ENCODE data around the gene LILRB3.
"Not testable (repeated sequence)": the region's sequence is repeated elsewhere in the genome, so short reads cannot be mapped to it uniquely, and the experiment has no call there.

The LILRB3 gene

DNA sequence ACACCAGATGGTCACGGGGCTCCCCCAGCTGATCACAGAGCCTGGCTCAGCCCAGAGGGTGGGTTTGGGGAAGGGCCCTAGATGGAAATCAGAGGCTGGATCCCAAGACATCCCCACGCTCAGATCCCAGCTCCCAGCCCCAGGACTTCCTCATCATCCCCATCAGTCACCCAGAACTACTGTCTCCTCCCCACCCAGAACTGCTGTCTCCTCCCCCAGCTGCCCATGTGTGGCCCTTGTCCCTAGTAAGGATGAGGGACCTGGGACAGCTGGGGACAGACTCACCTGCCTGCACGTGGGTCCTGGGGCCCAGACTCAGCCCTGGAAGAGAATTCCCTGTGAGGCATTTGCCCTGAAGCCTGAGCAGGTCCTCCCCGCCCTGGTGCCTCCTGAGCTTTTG lies 19.4 kb upstream of the LILRB3 start:
- DNase-seq (ENCODE audit: low spot score) = not testable (repeated sequence)

DNA sequence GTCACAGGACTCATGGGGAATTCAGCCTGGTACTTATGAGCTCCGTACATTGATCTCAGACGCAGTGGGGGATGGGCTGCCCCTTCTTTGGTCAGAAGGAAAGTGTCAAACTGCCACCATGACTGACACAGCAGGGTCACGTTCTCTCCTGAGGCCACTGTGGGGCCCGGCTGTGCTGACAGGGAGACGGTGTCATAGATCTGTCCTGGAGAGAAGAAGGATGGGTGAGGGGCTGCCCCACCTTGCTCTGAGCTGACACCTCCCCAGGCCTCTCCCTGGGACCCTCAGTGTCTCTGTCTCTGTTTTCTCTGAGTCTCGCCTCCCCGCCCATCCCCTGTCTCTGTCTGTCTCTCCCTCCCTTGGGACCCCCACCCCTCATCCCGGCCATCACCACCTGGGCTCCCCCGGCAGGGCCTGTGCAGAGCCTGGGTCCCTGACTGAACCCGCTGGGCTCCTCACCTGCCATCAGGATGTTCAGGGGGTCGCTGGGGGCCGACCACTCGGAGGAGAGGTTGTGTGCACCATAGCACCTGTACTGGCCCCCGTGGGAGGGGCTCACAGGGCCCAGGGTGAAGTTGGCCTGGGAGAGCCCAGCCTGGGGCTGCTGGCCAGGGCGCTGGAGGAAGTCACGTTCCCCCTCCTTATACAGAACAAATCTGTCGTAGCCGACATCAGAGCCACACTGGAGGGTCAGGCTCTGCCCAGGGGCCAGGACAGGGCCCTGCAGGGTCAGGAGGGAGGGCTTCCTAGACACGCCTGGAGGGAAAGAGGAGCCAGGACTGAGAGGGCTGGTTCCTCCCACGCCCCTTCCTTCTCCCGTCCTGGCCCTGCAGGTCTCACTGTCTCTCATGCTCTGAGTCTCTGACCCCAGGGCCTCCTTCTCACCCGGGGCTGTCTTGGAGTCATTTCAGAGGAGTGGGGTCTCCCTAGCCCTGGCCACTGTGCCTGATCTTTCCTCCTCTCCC lies 17.8 kb upstream of the LILRB3 start:
- not testable (repeated sequence) for DNase-seq (ENCODE audit: low spot score)

DNA sequence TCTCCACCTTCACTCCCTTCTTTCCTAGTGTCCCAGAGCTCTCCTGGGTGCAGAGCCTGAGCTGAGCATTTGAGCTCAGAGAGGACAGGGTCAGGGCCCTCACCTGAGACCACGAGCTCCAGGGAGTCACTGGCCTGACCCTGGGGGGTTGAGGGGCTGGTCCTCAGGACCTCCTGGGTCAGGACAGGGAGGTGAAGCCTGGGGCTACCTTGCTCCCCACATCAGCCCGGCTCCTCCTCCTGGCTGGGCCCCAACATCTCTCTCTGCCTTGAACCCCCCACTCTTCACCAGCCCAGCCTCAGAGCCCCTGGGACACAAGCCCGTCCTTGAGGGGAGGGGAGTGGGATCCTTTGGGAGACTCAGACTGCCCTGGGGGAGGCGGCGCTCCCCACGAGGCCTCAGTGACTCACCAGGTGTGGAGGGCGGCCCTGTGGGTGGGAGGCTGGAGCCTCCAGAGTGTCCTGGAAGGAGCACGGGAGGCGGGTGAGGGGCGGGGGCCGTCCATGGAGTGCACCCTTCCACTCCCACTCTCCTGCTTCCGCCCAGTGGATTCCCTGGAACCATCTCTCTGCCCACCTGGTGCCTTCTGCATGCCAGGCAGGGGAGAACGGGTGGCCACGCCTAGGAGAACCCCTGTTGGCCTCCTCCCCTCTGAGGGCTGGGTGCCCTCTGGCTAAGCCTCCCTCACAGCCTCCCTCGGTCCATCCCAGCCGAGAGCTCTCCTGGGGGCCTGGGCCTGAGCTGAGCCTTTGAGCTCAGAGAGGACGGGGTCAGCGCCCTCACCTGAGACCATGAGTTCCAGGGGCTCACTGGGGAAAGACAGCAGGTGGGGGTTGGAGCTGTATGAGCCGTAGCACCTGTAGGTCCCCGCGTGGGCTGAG lies 16.9 kb upstream of the LILRB3 start:
- not testable (repeated sequence) for DNase-seq (ENCODE audit: low spot score)

DNA sequence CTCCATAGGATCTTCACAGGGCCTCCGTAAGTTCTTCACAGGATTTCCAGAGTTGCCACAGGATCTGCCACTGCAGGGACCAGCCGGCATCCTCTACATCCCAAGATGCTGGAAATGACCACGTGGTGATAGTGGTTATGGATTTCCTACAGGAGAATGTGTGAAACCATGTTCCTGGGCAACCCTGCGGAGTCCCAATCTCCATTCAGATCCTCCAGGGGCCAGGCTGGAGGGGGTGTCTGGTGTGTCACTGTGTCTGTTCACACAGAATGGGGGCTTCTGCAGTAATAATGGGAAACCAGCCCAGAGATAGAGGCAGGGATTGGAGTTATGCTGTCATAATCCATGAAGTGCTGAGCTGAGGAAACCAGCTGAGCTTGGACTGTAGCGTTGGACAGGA lies 11.1 kb upstream of the LILRB3 start:
- DNase-seq (ENCODE audit: low spot score) = no peak

DNA sequence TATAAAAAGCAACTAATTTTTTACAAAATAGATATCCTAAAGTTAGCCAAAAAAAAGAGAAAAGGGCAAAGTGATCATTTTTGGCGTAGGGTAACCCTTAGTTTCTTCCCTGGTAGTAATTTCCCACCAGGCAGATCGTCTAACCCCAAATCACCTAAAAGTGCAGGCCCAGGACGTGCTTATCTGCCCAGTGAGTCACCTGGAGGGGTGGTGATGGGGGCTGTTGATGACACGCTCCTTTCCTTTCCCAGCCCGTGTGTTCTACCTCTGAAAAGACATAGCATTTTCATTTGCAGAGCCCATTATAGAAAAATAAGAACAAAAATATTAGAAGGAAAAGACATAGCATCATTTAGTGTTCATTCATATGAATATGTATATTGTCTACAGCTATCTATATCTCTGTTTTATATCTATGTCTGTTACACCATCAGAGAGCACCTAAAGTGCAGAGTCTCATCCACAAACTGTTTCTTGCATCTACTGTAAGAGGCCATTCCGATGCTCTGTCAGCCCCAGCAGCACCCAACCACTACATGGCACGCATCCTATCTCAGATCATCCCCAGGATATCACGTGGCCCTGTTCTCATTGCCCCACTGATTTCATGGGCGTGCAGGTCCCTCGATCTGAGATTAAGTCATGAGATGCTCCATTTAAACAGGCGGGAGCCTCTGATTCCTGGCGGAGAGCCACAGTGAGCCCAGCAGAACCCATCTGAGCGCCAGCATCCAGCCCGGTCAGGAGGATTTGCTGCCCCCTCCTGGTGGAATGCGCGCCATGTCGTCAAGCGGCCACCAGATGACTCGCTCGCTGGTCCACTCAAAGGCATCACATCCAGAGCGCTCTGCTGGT lies 8.5 kb upstream of the LILRB3 start:
- DNase-seq (ENCODE audit: low spot score) = peak; percentile 84

DNA sequence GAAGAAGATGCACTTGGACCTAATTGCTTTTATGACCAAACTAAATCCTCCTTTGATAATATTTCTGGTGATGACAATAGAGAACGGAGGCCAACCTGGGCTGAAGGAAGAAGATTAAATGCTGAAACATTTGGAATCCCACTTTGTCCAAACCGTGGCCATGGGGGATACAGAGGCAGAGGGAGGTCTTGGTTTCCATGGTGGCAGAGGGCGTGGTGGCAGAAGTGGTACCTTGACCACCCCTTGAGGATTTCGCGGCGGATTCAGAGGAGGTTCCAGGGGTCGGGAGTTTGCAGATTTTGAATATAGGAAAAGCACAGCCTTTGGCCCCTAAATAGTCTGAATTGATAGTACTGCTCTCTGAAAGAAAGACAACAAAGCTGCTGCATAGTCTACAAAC lies 7.2 kb upstream of the LILRB3 start:
- DNase-seq (ENCODE audit: low spot score) = no peak

DNA sequence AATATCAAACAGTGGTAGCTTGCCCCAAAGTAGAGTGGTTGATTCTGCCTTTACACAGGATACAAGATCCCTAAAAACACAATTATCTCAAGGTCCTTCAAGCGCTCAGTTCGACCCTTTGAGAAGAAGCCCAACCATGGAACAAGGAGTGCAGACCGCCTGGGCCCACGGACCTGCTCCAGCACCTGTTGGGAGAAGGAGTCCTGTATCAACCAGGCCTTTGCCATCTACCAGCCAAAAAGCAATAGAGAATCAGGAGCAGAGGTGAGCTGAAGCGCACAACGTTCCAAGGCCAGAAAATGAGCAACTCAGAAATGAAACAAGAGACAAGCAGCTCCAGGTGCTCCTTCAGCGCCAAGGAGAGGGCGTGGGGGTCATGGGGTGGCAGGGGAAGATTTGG lies 6.3 kb upstream of the LILRB3 start:
- DNase-seq (ENCODE audit: low spot score) = no peak

DNA sequence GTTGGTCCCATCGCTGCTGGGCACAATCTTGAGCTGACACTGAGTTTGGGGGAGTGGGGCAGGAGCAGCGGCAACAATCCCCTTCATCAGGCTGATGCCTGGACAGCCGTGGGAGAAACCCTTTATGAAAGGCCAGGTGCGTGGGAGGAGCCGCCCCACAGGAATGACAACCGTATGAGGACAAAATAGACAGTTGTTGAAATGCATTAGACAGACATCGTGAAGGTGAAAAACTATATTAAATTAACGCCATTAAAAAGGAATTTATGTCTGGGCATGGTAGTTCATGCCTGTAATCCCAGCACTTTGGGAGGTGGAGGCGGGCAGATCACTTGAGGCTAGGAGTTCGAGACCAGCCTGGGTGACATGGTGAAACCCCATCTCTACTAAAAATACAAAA lies 1.8 kb upstream of the LILRB3 start:
- DNase-seq (ENCODE audit: low spot score) = not testable (repeated sequence)

DNA sequence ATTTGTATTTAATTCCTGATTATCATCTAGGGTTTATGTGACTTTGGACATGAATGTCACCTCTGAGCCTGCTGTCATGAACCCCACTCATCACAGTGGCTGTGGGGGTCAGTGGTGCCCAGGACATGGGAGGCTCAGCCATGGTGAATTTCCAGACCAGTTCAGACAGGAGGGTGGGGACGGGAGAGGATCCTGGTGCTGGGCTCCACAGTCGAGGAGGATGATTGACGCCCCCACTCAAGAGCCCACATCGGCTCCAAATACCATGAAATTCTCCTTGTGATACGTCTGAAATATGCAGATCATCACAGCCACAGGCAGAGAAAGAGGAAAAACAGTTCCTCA lies 1.1 kb upstream of the LILRB3 start:
- DNase-seq (ENCODE audit: low spot score) = not testable (repeated sequence)

DNA sequence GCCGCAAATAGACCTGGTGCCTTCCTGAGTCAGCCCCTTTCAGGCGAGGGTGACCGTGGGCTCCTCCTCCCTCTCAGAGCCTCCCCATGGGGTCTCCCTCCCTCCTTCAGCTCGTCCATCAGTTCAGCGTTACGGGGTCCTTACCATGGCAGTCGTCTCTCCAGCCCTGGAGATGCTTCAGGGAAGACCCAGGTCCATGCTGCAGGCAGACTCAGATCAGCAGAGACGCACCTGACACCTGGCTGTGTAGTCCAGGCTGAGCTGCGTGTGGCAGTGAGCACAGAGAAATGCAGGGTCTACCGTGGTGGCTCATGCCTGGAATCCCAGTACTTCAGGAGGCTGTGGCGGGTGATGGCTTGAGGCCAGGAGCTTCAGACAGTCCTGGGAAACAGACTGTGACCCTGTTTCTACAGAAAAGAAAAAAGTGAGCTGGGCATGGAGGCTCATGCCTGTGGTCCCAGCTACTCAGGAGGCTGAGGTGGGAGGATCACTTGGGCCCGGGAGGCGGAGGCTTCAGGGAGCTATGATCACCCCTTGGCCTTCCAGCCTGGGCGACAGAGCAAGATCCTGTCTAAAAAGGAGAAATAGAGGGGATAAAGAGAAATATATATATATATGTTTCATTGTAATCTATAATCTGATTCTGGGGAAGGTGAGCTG lies 600 bp upstream of the LILRB3 start:
- not testable (repeated sequence) for DNase-seq (ENCODE audit: low spot score)

DNA sequence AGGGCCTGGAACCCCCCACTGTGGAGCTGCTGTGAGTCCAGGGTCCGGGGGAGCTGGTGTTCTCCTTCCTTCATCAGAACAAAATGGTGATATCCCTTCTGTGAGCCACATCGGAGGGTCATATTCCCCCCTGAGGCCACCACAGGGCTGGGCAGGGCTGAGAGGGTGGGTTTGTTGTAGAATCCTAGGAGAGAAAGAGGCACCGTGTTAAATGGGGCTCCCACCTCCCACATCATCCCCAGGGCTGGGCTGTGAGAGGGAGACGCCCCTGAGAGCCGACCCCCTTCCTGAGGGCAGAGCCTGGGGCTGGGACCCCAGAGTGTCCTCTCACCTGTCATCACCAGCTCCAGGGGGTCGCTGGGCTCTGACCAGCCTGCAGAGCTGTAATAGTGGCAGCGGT lies 860 bp downstream of the LILRB3 start:
- not testable (repeated sequence) for DNase-seq (ENCODE audit: low spot score)

DNA sequence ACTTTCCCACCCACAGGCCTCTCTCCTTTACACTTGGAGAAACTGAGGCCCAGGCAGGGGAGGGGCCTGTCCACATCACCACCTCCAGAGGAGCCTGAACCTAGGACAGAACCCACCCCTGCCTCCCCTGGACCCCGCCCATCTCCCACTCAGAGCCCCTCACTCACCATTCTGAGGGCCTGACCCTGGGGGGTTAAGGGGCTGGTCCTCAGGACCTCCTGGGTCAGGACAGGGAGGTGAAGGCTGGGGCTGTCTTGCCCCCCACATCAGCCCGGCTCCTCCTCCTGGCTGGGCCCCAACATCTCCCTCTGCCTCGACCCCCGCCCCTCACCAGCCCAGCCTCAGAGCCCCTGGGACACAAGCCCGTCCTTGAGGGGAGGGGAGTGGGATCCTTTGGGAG lies 3.1 kb downstream of the LILRB3 start:
- DNase-seq (ENCODE audit: low spot score) = not testable (repeated sequence)

DNA sequence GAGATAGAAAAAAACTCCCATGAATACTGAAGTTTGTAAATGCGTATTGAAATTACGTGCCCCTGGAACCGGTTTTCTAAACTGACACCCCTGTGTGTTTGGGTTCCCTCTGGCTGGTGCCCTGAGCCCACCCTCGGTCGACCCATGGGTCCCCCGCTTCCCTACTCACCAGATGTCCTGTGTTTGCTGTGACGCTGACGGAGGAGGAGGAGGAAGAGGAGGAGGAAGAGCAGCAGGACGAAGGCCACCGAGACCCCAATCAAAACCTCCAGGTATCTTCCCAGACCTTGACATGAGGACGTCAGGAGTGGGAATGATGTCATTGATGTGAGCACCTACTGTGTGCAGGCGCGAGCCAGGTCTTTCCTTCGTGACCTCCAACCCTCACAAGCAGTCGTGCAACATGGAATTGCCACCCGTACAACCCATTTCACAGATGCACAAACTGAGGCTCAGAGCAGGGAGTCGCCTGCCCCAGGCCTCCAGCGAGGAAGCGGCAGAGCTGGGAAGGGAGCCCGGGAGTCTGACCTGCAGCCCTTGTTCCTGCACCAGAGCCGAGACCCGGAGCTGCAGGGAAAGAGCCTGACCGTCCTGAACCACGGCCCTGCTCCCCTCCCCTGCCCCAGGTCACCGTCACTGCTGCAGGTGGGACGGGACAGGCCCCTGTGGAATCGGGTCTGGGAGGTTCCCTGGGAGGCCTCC lies 3.7 kb downstream of the LILRB3 start:
- DNase-seq (ENCODE audit: low spot score) = no peak

DNA sequence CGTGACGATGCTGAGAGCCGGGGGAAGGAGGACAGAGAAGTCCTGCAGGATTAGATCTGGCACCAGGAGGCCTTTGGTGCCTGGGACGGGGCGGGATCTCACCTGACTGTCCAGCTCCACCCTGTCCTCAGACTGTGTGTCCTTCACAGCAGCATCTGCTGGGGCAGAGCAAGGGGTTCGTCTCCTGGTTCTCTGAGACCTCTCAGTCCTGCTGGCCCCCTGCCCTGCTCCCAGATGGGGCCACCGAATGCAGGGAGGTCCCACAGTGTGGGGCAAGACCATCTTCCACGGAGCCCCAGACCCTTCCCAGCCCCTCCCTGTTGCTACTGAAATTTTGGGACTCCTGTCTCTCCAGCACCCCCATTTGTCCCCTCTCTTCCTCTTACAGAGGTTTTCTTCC lies 4.5 kb downstream of the LILRB3 start:
- DNase-seq (ENCODE audit: low spot score) = no peak

DNA sequence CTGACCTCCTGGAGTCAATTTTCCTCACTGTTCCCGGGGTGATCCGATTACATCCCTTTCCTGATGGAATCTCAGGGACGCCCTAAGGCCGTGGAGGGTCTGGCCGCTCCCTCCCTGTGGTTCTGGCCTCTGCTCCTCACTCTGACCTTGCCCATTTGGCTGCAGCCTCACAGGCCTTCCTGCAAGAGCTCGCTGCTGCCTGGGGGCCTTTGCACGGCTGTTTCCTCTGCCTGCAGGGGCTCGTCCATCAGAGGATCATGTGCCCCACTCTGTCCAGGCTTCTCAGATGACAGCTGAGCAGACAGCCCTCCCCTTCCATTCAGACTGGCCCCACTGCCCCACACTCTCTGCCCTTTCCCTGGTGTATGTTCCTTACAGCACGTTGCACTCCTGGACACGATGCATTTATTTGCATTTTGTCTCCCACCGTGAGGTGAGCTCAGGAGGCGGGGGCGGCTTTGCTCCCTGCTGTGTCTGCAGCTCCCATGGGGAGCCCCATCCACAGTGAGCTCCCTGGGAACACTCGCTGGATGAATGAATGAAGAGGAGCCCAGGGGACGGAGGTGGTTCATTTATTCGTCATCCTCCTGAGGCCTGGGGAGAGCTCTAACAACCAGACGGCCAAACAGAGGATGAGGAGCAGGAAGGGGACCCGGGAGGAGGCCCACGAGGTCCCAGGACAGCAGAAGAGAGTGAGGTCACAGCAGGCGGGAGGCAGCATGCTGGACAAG lies 5.1 kb downstream of the LILRB3 start:
- not testable (repeated sequence) for DNase-seq (ENCODE audit: low spot score)

DNA sequence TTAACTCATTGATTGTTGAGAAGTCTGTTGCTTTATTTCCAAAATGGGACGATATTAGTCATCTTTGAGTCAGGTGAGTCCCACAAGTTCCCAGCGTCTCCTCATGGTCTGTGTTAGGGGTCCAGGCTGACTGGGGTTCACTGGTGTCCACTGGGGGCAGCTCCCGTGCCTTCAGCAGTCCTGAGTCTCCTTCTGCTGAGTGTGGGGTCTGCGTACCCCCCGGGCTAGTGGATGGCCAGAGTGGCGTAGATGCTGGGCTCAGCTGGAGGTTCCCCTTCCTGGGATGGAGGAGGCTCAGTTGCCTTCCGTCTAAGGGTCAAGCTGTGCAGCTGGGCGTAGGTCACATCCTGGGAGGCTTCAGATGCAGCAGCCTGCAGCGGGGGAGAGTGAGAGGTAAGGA lies 5.9 kb downstream of the LILRB3 start:
- DNase-seq (ENCODE audit: low spot score) = no peak

DNA sequence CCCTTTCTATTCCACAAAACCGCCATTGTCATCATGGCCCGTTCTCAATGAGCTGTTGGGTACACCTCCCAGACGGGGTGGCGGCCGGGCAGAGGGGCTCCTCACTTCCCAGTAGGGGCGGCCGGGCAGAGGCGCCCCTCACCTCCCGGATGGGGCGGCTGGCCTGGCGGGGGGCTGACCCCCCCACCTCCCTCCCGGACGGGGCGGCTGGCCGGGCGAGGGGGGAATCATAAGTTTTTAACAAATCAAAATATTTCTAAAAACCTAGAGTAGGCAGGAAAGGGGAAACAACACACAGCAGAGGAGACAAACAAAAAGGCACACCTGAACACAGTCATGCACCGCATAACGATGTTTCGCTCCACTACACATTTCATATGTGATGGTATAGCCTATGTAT lies 8.1 kb downstream of the LILRB3 start:
- DNase-seq (ENCODE audit: low spot score) = not testable (repeated sequence)

DNA sequence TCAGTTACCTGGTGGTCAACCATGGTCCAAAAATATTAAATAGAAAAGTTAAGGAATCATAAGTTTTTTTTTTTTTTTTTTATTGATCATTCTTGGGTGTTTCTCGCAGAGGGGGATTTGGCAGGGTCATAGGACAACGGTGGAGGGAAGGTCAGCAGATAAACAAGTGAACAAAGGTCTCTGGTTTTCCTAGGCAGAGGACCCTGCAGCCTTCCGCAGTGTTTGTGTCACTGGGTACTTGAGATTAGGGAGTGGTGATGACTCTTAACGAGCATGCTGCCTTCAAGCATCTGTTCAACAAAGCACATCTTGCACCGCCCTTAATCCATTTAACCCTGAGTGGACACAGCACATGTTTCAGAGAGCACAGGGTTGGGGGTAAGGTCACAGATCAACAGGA lies 8.6 kb downstream of the LILRB3 start:
- not testable (repeated sequence) for DNase-seq (ENCODE audit: low spot score)

DNA sequence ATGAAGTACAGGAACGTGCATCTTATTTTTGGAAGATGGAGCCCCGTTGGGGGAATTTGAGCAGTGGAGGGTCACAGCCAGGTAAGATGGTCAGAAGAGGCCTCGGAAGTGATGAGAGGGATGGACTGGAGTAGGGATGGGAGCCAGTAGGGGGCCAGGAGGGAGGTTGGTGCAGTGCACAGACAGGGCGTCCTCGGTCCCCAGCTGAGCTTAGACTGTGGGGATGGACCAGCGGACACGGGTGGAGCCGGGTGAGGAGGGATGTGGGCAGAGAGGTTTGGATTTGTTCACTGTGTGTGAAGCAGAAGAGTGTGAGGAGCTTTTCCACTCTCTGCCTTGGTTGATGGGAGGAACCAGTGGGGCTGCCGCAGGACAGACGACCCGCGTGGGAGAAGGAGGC lies 11.6 kb downstream of the LILRB3 start:
- DNase-seq (ENCODE audit: low spot score) = no peak

Measured in putamen (tissue), 1 donor.